Lower lobe of right lung (tissue), 2 donors: ENCODE results near the gene RAB10. TPM values are rescaled to one million over a fixed set of nuclear protein-coding genes. Genes with fewer than 3 reads are reported as not detected.

Source experiments
- ATAC-seq, 2 donors: fragments of 200-7000 bp; cut with Tn5 transposase; one replicate each; pipeline ENCODE4 v1.9.1; 2020 to 2022; ENCODE audit warnings: mild to moderate bottlenecking in 2 of 2, moderate library complexity in 2 of 2
- DNase-seq: peaks from one replicate; pipeline ENCODE4 v3.0.0-alpha.2; 2020
- H3K27ac ChIP-seq: fragments of 200-600 bp; one replicate; pipeline ENCODE4 v1.8.0; 2022
- H3K27me3 ChIP-seq: fragments of 200-600 bp; one replicate; pipeline ENCODE4 v1.8.0; 2022; ENCODE audit warnings: low read depth
- H3K36me3 ChIP-seq: fragments of 200-600 bp; one replicate; pipeline ENCODE4 v1.8.0; 2022; ENCODE audit warnings: mild to moderate bottlenecking
- H3K4me1 ChIP-seq: fragments of 200-600 bp; one replicate; pipeline ENCODE4 v1.8.0; 2022
- H3K4me3 ChIP-seq: fragments of 200-600 bp; one replicate; pipeline ENCODE4 v1.8.0; 2022; ENCODE audit warnings: mild to moderate bottlenecking
- H3K9me3 ChIP-seq: fragments of 200-600 bp; one replicate; pipeline ENCODE4 v1.8.0; 2022
- intact Hi-C: fragments of 100-400 bp; cut with DNase I; formaldehyde crosslinking; loops from one replicate; pipeline ENCODE4 v1.11.0; 2022
- total RNA-seq: library from RNA; stranded (reverse); fragmentation: NEBNext Ultra II Directional; extraction: Animal tissue kit (Norgen Biotek cat#: 25700); gene quantifications from one replicate; pipeline ENCODE4 v1.2.1, GENCODE V29; 2021
- TF ChIP-seq, protein P1 (sequence below): fragments of 200-600 bp; IDR thresholded peaks from one replicate; pipeline ENCODE4 v1.8.0; 2022; ENCODE audit warnings: antibody characterized with exemption, mild to moderate bottlenecking
- donor health status: DM: no; HTN: yes; CAD: no; lungs with severe emphysema.

Gene RAB10
- total RNA-seq, 1 donor from 2014 or later, result 113 TPM

DNA sequence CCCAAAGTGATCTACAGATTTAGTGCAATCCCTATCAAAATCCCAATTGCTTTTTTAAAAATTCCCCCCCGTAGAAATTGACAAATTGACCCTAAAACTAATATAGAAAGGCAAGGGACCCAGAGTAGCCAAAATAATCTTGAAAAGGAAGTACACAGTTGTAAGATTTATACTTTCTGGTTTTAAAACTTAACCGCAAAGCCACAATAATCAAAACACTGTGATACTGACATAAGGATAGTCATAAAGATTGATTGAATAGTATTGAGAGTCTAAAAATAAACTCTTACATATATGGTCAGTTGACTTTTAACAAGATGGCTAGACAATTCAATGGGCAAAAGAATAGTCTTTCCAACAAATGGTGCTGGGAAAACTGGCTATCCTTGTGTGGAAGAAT is 80.3 kb downstream of the RAB10 start:
- intact Hi-C loops, result no loop called here
- TF ChIP-seq, protein P1, sequence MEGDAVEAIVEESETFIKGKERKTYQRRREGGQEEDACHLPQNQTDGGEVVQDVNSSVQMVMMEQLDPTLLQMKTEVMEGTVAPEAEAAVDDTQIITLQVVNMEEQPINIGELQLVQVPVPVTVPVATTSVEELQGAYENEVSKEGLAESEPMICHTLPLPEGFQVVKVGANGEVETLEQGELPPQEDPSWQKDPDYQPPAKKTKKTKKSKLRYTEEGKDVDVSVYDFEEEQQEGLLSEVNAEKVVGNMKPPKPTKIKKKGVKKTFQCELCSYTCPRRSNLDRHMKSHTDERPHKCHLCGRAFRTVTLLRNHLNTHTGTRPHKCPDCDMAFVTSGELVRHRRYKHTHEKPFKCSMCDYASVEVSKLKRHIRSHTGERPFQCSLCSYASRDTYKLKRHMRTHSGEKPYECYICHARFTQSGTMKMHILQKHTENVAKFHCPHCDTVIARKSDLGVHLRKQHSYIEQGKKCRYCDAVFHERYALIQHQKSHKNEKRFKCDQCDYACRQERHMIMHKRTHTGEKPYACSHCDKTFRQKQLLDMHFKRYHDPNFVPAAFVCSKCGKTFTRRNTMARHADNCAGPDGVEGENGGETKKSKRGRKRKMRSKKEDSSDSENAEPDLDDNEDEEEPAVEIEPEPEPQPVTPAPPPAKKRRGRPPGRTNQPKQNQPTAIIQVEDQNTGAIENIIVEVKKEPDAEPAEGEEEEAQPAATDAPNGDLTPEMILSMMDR, result no peak
- DNase-seq (no peak), ATAC-seq (no peak)
- Histone ChIP-seq H3K9me3 (no peaks in the 10 kb centered on the region), H3K4me1 (no peaks in the 10 kb centered on the region), H3K27ac (no peak overlapping the region), H3K4me3 (no peak overlapping the region), H3K27me3 (no peaks in the 10 kb centered on the region), H3K36me3 (peaks cover 48% of the 10 kb centered on the region)

- H3K9me3 ChIP-seq, result no peaks in the 10 kb centered on the region
- intact Hi-C loops, result no loop called here
- no peak overlapping the region for H3K27ac ChIP-seq
- peaks cover 8% of the 10 kb centered on the region for H3K36me3 ChIP-seq
- H3K4me3 ChIP-seq, result no peak overlapping the region
- TF ChIP-seq, protein P1, result no peak
- DNase-seq (no peak), ATAC-seq (no peak)
- no peaks in the 10 kb centered on the region for H3K27me3 ChIP-seq
- H3K4me1 ChIP-seq, result no peaks in the 10 kb centered on the region
Observed at GRCh38 chr2:26118682-26119081, 84.8 kb downstream of the RAB10 start.

- intact Hi-C loops, result no loop called here
- H3K9me3 ChIP-seq, result no peaks in the 10 kb centered on the region
- H3K27me3 ChIP-seq, result no peaks in the 10 kb centered on the region
- no peak for DNase-seq
- peaks cover 6% of the 10 kb centered on the region for H3K36me3 ChIP-seq
- no peak for ATAC-seq
- H3K4me1 ChIP-seq, result no peaks in the 10 kb centered on the region
- no peak overlapping the region for H3K4me3 ChIP-seq
- TF ChIP-seq, protein P1, result no peak
- H3K27ac ChIP-seq, result no peak overlapping the region
Observed at GRCh38 chr2:26119521-26119920, 85.6 kb downstream of the RAB10 start.

GRCh38 chr2:26122630-26123029 is 88.7 kb downstream of the RAB10 start:
- no peaks in the 10 kb centered on the region for H3K27me3 ChIP-seq
- TF ChIP-seq, protein P1, result no peak
- H3K4me3 ChIP-seq, result no peak overlapping the region
- intact Hi-C loops, result no loop called here
- ATAC-seq, result no peak
- H3K9me3 ChIP-seq, result no peaks in the 10 kb centered on the region
- no peak overlapping the region for H3K27ac ChIP-seq
- no peaks in the 10 kb centered on the region for H3K4me1 ChIP-seq
- no peak for DNase-seq
- peaks cover 6% of the 10 kb centered on the region for H3K36me3 ChIP-seq

GRCh38 chr2:26123426-26123825 is 89.5 kb downstream of the RAB10 start:
- H3K4me3 ChIP-seq, result no peak overlapping the region
- no peak overlapping the region for H3K27ac ChIP-seq
- ATAC-seq (no peak), DNase-seq (no peak)
- intact Hi-C loops, result no loop called here
- peaks cover 14% of the 10 kb centered on the region for H3K36me3 ChIP-seq
- TF ChIP-seq, protein P1, result no peak
- no peaks in the 10 kb centered on the region for H3K9me3 ChIP-seq
- H3K4me1 ChIP-seq, result no peaks in the 10 kb centered on the region
- H3K27me3 ChIP-seq, result no peaks in the 10 kb centered on the region

DNA sequence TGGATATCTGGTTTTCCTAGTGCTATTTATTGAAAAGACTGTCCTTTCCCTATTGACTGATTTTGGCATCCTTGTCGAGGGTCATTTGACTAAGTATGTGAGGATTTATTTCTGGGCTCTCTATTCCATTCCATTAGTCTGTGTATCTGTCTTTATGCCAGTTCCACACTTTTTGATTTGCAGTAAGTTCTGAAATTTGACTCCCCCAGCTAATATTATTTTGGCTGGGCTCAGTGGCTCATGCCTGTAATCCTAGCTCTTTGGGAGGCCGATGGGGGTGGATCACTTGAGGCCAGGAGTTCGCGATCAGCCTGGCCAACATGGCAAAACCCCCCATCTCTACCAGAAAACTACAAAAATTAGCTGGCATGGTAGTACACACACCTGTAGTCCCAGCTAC is 92.2 kb downstream of the RAB10 start:
- TF ChIP-seq, protein P1, result no peak
- intact Hi-C loops, result no loop called here
- ATAC-seq, result no peak
- Histone ChIP-seq H3K27me3 (no peaks in the 10 kb centered on the region), H3K4me1 (no peaks in the 10 kb centered on the region), H3K36me3 (peaks cover 27% of the 10 kb centered on the region), H3K9me3 (no peaks in the 10 kb centered on the region), H3K4me3 (no peak overlapping the region), H3K27ac (no peak overlapping the region)
- DNase-seq, result no peak
